RCC 7860 (cell line): Measurements from ENCODE around the gene APEX1.
"Not testable (repeated sequence)": the region's sequence is repeated elsewhere in the genome, so short reads cannot be mapped to it uniquely, and the experiment has no call there.

Experiments
- DNase-seq: peaks from one replicate; pipeline ENCODE4 v3.0.0-alpha.2; 2015; ENCODE audit warnings: low spot score
- FAIRE-seq: peaks from 2 replicates; lab custom pipeline; 2012; peaks lifted over from hg19 to GRCh38; lab: Jason Lieb, UNC

The APEX1 gene

GRCh38 chr14:20435582-20436362 is 19.3 kb upstream of the APEX1 start, which contains the start of gene KLHL33:
Gene KLHL33, minus strand, starts transcription at chr14:20436166. Its CDS starts 355 bp downstream, at chr14:20435811.
- FAIRE-seq = no peak
- no peak for DNase-seq

- DNase-seq (no peak), FAIRE-seq (no peak)
Measured at GRCh38 chr14:20436363-20436755, 18.7 kb upstream of the APEX1 start.

DNA sequence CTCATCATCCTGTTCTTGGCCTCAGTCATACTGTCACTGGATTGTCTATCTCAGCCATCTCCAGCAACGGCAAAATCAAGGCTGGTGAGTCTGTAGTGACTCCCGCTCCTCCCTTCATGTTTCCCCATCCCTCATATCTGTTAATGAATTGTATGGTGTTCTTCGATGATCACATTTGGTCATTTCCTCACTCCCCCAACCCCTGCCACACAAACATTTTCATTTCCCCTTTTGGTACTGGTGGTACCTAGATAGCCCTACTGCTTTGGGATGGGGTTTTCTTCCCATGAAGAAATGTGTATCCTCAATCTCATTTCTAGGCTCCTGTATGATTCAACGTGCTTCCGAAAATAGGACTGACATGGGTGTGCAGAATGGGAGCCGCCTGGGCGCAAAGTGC is 16.4 kb upstream of the APEX1 start:
- DNase-seq = no peak
- FAIRE-seq = no peak

- FAIRE-seq (no peak), DNase-seq (no peak)
Measured at GRCh38 chr14:20440465-20440864, 14.6 kb upstream of the APEX1 start.

DNA sequence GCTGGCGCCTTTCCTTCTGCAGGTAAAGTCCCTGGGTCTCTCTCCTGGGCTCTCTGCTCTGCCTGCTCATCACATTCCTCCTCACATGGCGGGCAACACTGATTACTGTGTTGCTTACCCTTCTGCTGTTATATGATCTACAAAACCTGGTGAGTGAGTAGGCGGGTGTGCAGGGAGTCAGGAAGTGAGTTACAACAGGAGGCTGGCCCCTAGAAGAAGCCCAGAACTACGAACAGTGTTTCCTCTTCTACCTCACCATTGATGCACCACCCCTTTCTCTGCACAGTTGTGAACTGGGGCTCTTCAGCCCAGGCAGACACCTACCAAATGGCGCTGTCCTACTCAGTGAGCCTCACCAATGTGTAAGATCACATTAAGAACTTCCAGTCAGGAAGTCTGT is 14.1 kb upstream of the APEX1 start:
- no peak for FAIRE-seq
- DNase-seq = no peak

DNA sequence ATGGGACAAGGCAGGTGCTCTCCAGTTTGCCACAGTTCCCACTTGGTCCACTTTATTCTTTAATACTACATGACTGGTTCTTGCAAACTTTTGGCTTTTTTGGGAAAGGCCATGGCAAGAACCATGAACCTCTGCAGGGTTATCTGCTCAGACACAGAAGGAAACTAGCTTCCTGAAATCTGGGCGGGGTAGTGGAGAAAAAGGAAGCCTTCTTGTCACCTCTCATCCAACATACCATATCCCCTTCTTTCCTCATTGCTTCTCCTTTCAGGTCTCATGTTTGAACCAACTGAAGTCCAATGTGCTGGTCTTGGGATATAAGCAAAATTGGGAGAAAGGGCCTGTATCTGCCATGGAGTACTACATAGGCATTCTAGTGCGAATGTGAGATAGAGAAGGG is 13.6 kb upstream of the APEX1 start:
- FAIRE-seq (no peak), DNase-seq (no peak)

GRCh38 chr14:20443650-20444049 is 11.4 kb upstream of the APEX1 start:
- not testable (repeated sequence) for DNase-seq, FAIRE-seq

DNA sequence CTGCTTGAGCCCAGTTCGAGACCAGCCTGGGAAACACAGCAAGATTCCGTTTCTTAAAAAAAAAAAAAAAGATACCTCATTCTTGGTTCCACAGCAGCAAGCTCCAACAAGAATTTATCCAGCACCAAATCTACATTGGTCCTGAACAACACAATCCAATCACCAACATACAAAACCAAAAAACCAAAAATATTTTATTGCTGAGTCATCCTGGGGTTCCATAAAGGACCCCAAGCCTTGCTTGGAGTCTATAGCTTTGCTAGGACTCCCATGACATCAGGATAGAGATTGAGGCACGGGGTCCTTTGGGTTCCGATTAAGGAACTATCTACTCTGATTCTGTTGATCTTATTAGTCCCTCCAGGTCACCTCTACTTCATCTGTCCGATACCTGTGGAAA is 8.1 kb upstream of the APEX1 start:
- FAIRE-seq = no peak
- DNase-seq = no peak

- FAIRE-seq, DNase-seq: not testable (repeated sequence)
Measured at GRCh38 chr14:20452831-20453230, 2.2 kb upstream of the APEX1 start.

GRCh38 chr14:20455355-20456300 is 602 bp downstream of the APEX1 start:
- no peak for FAIRE-seq

GRCh38 chr14:20456971-20457370 is 1.9 kb downstream of the APEX1 start:
- DNase-seq = no peak
- FAIRE-seq = no peak

More at GRCh38 chr14:20455355-20456300, 602 bp downstream of the APEX1 start:
- DNase-seq = peak; percentile 57

DNA sequence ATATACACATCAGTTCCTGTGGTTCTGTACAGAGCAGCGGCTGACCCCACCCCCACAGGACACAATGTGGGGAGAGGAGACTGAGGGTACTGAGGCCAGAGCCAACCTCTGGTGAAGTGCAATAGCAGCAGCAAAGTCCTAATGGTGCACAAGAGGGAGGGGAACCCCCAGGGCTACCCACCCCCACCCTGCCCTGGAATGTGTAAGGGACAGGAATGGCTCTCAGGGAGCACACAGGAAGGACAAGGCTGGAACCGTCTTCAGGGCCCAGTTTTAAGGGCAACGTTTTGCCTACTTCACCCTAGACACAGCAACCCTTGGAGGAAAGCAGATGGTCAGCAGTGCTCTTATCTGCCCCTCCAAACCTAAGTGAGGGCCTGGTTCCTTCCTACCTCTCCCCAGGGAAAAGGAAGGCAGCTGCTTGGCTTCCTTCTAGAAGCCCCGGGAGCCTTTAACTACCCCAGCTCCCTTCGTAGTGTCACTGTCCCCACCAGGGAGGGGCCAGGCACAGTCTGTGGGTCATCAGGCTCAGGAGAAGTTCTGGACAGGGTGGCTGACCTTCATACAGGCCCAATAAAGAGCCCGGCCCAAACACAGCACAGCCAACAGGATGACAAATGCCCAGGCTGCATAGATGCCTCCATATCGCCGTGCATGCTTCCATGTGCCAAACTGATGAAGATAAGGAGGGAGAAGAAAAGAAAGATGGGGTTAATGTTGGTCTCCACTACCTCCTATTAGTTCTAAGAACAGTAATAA is 3.2 kb downstream of the APEX1 start:
- FAIRE-seq (no peak), DNase-seq (no peak)

DNA sequence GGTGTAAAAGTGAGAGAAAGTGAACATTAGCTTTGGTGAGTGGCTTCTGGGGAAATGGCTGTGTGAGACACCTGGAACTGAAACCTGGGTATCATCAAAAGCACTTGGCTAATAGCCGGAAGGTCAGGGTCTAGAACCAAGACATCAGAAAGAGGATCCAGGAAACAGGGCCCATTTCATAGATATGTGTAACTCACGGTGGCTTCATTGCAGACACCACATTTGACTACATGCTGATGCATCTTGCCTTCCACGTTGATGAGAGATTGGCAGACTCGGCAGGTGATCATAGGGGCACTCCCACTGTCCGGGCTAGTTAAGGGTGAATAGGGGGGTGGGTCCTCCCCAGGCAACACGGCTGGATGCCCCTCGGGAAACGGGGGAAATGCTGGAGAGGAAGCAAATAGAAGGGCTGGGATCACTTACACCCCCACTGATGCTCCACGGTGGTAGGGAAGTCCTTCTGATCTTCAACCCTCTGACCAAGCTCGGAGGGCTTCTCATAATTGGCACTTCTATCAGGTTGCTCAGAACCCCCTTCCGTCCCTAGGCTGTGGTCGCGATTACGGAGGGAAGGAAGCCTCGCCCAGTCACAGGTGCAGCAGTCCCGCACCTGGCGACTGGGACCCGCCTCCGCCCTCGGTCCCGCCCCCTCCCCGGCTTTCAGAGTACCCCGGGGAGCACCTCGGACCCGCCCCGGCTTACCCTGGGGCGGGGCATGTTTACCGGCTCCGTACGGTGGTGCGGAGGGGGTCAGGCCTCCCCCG is 5.6 kb downstream of the APEX1 start:
- FAIRE-seq = no peak
- DNase-seq = no peak

- DNase-seq (peak; percentile 96), FAIRE-seq (peak; percentile 78)
Measured at GRCh38 chr14:20461225-20462141, 6.5 kb downstream of the APEX1 start, which contains the start of gene PIP4P1. Gene PIP4P1, minus strand, starts transcription at chr14:20461434. Its CDS starts 109 bp downstream, at chr14:20461325.

DNA sequence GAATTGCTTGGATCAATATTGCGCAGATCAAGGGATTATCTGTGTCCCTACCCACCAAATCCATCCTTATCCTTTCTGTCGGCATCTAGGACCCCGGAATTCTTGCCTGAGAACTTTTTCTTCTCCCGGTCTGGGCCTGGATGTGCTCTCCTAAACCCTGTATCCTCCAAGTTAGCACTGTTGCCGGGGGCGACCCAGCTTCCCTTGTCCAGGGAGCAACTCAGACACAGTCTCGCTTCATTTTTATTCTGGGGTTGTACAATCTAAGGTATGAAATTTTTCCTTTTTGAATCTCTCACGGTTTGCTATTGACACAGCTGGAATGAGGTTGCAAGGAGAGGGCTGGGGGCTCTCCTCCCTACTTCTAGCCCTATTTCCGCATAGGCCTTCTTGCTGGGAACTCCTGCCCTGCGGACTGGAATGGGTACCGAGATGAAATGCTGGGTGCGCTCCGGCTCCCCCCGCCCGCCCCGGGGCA is 13.8 kb downstream of the APEX1 start:
- DNase-seq (no peak), FAIRE-seq (no peak)

DNA sequence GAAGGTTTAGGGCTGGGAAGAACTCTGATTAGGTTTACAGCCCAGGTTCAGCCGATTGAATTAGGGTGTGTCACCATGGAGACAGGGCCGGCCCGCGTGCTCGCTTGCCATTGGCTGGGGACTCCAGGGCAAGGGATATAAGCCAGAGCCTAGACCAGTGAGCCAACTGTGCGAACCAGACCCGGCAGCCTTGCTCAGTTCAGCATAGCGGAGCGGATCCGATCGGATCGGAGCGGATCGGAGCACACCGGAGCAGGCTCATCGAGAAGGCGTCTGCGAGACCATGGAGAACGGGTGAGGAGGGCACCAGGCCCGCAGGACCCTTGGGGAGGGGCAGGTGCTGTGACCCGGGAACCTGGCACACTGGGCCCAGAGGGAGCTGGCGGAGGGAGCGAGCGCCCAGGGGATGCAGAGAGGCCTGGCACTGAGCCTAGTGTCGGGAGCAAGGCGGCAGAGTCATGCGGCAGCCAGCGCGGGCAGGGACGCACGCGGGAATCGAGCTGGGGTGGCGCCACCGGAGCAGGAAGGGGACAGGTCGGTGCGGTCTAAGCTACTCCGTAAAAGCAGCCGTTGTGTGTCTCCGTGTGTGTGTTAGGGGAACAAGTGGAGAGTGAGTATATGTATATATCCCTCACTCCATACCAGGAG is 14.3 kb downstream of the APEX1 start, which contains the start of gene PNP:
Gene PNP, plus strand, starts transcription at position 165 of the 648 bp plus-strand sequence. Its CDS starts 119 bp downstream, at position 284.
- no peak for FAIRE-seq
- DNase-seq = peak; percentile 74

DNA sequence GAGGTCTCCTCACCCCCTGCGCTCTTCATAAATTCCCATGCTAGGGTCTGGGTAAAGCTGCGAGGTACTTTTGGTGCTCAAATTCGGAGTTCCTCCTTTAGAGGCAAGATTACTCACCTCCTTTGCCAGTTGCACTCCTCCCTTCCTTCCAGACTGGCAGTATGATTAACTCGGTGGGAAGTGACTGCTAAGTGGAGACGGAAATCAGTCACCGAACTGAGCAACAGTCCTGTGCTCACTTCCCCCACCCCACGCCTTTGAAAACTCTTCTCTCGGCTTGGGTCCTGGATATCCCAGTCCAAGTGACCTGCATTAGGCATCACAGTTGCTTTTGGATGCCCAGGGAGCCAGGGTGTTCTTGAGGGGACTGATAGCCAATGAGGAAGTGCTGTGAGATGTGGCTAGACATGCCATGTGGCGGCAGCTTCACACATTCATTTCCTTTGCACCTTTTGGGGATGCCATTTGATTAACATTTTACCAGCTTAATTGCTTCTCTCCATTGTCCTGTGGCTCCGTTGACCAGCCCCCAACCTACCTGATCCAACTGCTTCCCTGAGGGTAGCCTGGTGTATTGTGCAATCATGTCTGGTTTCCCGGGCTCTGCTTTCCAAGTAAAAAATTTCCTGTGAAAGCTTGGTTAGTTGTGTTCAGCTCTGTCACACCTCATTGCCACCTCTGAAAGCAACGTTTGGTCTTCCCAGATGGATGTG is 15.0 kb downstream of the APEX1 start:
- FAIRE-seq (no peak), DNase-seq (peak; percentile 75)

DNA sequence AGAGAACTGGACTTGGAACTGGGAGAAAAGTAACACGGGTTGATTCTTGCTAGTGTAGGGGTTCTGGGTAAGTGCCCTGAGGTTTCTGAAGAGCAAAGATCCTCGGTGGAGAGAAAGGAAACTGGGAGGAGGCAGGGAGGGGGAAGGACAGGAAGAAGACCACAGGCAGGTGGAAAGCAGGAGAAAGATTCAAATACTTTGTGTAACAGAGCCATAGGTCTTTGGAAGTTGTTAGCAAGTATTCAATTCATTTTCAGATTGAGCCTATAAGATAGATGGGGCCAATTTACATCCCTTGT is 15.5 kb downstream of the APEX1 start:
- DNase-seq (no peak), FAIRE-seq (no peak)
